Body of pancreas (tissue), 4 donors: Measurements from ENCODE around the gene PCSK2. TPM values are rescaled to one million over a fixed set of nuclear protein-coding genes. Genes with fewer than 3 reads are reported as not detected.

Experiments used
- ATAC-seq: fragments of 150-250 bp; one replicate; pipeline ENCODE4 v1.9.1; 2016
- DNase-seq, 4 donors: peaks; one replicate each; pipeline ENCODE4 v3.0.0-alpha.2; 2019
- H3K27ac ChIP-seq, 4 donors: fragments of 200-600 bp; sonication (generic); 1 replicate in 3 of 4; 2 replicates in 1 of 4; pipeline versions ENCODE4 v1.5.1 to v1.6.1; 2016 to 2019; ENCODE audit warnings: mild to moderate bottlenecking in 1 of 4, mixed read lengths in 1 of 4, moderate library complexity in 1 of 4
- H3K27me3 ChIP-seq, 2 donors: fragments of 200-600 bp; sonication (generic); one replicate each; pipeline ENCODE4 v1.6.0; 2016; ENCODE audit warnings: mild to moderate bottlenecking in 1 of 2
- H3K36me3 ChIP-seq, 2 donors: fragments of 200-600 bp; sonication (generic); replicated peaks in 1 of 2; 2 replicates each; pipeline ENCODE4 v1.5.1; 2016; ENCODE audit warnings: low read depth in 2 of 2; ENCODE audit not compliant: insufficient read depth in 1 of 2
- H3K4me1 ChIP-seq: fragments of 200-600 bp; sonication (generic); one replicate; pipeline ENCODE4 v1.6.0; 2016
- H3K4me3 ChIP-seq, 2 donors: fragments of 200-600 bp; sonication (generic); 1 replicate in 1 of 2; 2 replicates in 1 of 2; pipeline ENCODE4 v1.5.1; 2016 to 2019
- H3K9me3 ChIP-seq, 3 donors: fragments of 200-600 bp; sonication (generic); 1 replicate in 2 of 3; 2 replicates in 1 of 3; pipeline ENCODE4 v1.5.1; 2016
- POLR2A ChIP-seq, 3 donors: fragments of 450-650 bp; IDR thresholded peaks; one replicate each; pipeline ENCODE4 v1.6.1; 2016; ENCODE audit warnings: antibody characterized with exemption in 3 of 3, mild to moderate bottlenecking in 2 of 3
- WGBS, 2 donors: methylation state at CpG; one replicate each; pipeline ENCODE4 v1.1.5; 2017; 5-methylcytosine and 5-hydroxymethylcytosine counted together
- intact Hi-C: fragments of 100-400 bp; cut with DNase I; formaldehyde crosslinking; loops from one replicate; pipeline ENCODE4 v1.15.1; 2023
- total RNA-seq, 2 donors: library from RNA; depleted of rRNA; stranded (reverse); fragments of >200 nt; gene quantifications; one replicate each; pipeline ENCODE4 v1.1.0, GENCODE V29; 2016
- TF ChIP-seq, protein P1 (sequence below), 7 experiments: fragments of 450-650 bp in 4 of 7; fragments of 200-600 bp in 3 of 7; sonication (generic) in 3 of 7; IDR thresholded peaks; one replicate each; pipeline ENCODE4 v1.5.1; 2016 to 2019; ENCODE audit warnings: antibody characterized with exemption in 7 of 7

The PCSK2 gene
- total RNA-seq, 2 donors from 2014 or later: 3.3 to 7.0 TPM

DNA sequence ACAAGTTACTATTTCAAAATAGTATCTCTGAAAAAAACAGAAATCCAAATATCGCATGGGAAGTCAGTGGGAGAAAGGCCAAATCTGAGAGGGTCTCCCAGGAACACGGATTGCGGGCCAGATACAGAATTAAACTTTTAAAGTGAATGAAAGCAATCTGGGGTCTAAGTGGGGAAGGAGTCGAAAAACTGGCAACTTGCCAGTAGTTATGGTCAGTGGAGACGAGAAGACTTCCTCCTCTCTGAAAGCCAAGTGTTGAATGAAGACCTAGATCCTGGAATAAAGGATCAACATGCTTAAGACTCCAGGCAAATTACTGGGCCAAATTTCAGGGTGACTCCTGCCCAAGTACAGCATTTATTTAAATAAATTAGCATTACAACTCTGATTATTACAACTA is 180.7 kb downstream of the PCSK2 start:
- no peak for ATAC-seq
- 61 to 64% methylated on average over 5 of the region's 5 CpGs for WGBS, 2 donors

DNA sequence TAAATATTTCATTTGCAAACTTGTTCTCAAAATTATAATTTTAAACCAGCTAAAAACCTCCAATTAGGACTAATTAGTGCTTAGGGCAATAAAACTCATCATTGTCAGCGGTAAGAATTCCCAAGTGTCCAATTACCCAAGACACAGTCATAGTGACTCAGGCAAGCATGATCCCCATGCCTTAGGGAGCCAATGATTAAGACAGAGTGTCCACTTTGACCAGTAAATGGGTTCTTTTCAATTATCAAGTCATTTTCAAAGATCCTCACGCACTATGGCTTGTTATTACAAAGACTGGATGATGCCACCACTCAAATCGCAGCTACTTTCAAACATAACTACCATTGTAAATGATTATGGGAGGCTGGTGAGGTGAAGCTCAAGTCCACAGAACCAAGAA is 190.4 kb downstream of the PCSK2 start:
- H3K27me3 ChIP-seq: no peaks in the 10 kb centered on the region
- H3K27ac ChIP-seq: no peak overlapping the region
- WGBS, 2 donors: 82 to 93% methylated on average over 3 of the region's 3 CpGs
- no peaks in the 10 kb centered on the region for H3K36me3 ChIP-seq
- H3K4me1 ChIP-seq: no peaks in the 10 kb centered on the region
- no peaks in the 10 kb centered on the region for H3K9me3 ChIP-seq
- intact Hi-C loops: no loop called here
- no peak overlapping the region for H3K4me3 ChIP-seq
- DNase-seq (no peak), ATAC-seq (no peak)
- TF ChIP-seq POLR2A (IDR thresholded peaks at IDR 0.05): no peak
- TF ChIP-seq, protein P1, sequence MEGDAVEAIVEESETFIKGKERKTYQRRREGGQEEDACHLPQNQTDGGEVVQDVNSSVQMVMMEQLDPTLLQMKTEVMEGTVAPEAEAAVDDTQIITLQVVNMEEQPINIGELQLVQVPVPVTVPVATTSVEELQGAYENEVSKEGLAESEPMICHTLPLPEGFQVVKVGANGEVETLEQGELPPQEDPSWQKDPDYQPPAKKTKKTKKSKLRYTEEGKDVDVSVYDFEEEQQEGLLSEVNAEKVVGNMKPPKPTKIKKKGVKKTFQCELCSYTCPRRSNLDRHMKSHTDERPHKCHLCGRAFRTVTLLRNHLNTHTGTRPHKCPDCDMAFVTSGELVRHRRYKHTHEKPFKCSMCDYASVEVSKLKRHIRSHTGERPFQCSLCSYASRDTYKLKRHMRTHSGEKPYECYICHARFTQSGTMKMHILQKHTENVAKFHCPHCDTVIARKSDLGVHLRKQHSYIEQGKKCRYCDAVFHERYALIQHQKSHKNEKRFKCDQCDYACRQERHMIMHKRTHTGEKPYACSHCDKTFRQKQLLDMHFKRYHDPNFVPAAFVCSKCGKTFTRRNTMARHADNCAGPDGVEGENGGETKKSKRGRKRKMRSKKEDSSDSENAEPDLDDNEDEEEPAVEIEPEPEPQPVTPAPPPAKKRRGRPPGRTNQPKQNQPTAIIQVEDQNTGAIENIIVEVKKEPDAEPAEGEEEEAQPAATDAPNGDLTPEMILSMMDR (IDR thresholded peaks at IDR 0.05): no peak

More for the DNA sequence above, 180.7 kb downstream of the PCSK2 start:
- H3K27me3 ChIP-seq: no peaks in the 10 kb centered on the region
- no peaks in the 10 kb centered on the region for H3K36me3 ChIP-seq
- no peaks in the 10 kb centered on the region for H3K4me1 ChIP-seq
- no peak overlapping the region for H3K4me3 ChIP-seq
- TF ChIP-seq, protein P1 (IDR thresholded peaks at IDR 0.05): no peak
- TF ChIP-seq POLR2A (IDR thresholded peaks at IDR 0.05): no peak
- no peaks in the 10 kb centered on the region for H3K9me3 ChIP-seq
- H3K27ac ChIP-seq: no peak overlapping the region
- intact Hi-C loops: no loop called here
- DNase-seq: no peak

- no peaks in the 10 kb centered on the region for H3K36me3 ChIP-seq
- no peak overlapping the region for H3K27ac ChIP-seq
- no peaks in the 10 kb centered on the region for H3K27me3 ChIP-seq
- 24 to 43% methylated on average over 4 of the region's 4 CpGs for WGBS, 2 donors
- no peaks in the 10 kb centered on the region for H3K9me3 ChIP-seq
- ATAC-seq (no peak), DNase-seq (no peak)
- no peak overlapping the region for H3K4me3 ChIP-seq
- H3K4me1 ChIP-seq: no peaks in the 10 kb centered on the region
- intact Hi-C loops: no loop called here
- TF ChIP-seq, protein P1 (IDR thresholded peaks at IDR 0.05): no peak
- TF ChIP-seq POLR2A (IDR thresholded peaks at IDR 0.05): no peak
Measured at GRCh38 chr20:17418737-17419136, 191.9 kb downstream of the PCSK2 start.

DNA sequence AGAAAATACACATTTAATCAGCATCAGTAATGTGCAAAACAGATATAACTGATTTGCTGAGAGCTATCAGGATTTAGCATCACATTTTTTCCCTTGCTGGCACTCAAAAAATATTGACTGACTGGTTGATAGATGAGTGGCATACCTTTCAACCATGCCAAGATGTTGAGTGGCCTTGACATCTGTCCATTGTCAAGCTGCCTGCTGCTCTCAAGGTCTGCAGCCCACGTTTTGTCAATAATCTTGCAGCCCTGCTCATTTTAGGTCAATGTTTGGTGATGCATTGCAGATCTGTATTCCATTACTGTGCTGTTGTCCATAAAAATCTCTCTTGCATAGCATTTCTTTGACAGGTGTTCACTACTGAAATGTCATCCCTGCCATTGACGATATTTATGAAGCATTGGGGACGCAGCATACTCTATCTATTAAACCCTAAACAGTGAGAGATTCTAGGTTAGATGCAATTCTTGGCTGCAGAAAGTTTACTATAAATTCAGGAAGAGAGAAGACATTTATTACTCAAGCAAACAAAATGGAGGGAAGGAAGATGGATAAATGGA is 192.7 kb downstream of the PCSK2 start:
- H3K27me3 ChIP-seq: no peaks in the 10 kb centered on the region
- DNase-seq (no peak), ATAC-seq (no peak)
- H3K9me3 ChIP-seq: no peaks in the 10 kb centered on the region
- no peaks in the 10 kb centered on the region for H3K4me1 ChIP-seq
- no peak overlapping the region for H3K4me3 ChIP-seq
- no peak overlapping the region for H3K27ac ChIP-seq
- TF ChIP-seq POLR2A (IDR thresholded peaks at IDR 0.05): no peak
- TF ChIP-seq, protein P1 (IDR thresholded peaks at IDR 0.05): no peak
- intact Hi-C loops: no loop called here
- 20 to 25% methylated on average over 3 of the region's 3 CpGs for WGBS, 2 donors
- H3K36me3 ChIP-seq: no peaks in the 10 kb centered on the region

GRCh38 chr20:17421493-17421892 is 194.7 kb downstream of the PCSK2 start:
- TF ChIP-seq, protein P1 (IDR thresholded peaks at IDR 0.05): no peak
- no peak for TF ChIP-seq POLR2A (IDR thresholded peaks at IDR 0.05)

More at GRCh38 chr20:17421493-17421892, 194.7 kb downstream of the PCSK2 start:
- H3K4me3 ChIP-seq: no peak overlapping the region
- no peaks in the 10 kb centered on the region for H3K27me3 ChIP-seq
- H3K9me3 ChIP-seq: no peaks in the 10 kb centered on the region
- H3K36me3 ChIP-seq: no peaks in the 10 kb centered on the region
- 35 to 40% methylated on average over 1 of the region's 1 CpG for WGBS, 2 donors
- no peak for ATAC-seq
- no peak overlapping the region for H3K27ac ChIP-seq
- DNase-seq: no peak
- intact Hi-C loops: no loop called here
- H3K4me1 ChIP-seq: no peaks in the 10 kb centered on the region
